HG02943 (cell line): ENCODE data around the gene PLGRKT.
A peak's percentile ranks its signal among the peaks of the same experiment; 100 is the strongest.
"Not testable (repeated sequence)": the region's sequence is repeated elsewhere in the genome, so short reads cannot be mapped to it uniquely, and the experiment has no call there.

Experiments
- ATAC-seq: cut with Tn5 transposase; IDR thresholded peaks from one replicate; pipeline ENCODE4 v1.9.1; 2021; ENCODE audit warnings: mild to moderate bottlenecking, low read depth, moderate library complexity; ENCODE audit not compliant: unreplicated experiment

Gene PLGRKT, protein sequence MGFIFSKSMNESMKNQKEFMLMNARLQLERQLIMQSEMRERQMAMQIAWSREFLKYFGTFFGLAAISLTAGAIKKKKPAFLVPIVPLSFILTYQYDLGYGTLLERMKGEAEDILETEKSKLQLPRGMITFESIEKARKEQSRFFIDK

DNA sequence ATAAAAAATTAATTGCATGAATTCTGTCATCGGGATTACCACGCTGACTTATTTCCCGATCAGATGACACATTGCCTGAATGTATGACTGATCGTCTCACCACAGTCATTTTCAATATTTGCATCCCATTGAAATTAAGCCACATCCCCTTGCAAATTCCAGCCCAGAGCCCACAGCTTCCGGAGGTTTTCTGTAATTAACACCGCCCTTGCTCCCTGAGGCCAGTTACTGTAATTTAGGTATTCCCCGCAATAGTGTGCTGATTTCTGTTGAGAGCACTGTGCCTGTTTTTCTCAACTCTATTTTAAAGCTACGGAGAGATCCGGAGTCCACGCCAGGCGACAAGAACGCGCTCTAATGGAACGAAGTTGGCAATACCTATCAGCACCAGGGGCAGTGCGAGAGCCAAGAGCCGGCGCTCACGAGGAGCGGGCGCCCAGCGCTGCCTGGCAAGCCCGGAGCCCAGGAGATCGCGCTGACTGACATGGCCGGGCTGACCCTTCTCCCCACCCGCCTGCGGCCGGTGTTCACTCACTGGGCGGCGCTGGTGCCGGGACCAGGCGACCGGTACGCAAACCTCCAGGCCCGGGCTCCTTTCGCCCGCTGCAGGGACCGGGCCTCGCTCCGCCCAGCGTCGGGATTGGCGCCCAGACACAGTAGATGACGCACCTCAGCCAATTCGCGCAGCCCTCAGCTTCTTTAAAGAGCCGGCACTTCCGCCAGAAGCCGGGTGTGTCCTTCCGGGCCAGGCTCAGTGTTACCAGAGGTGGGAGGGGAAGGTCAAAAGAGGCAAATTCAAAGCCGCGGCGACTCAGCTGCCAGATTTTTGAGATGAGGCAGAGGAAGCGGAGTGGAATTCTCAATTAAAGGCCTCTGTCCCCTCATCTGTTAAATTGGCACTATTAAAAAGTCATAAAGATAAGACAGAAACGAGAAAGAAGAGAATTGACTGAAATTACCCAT is at the start of gene PLGRKT:
TSS of gene PLGRKT (minus strand) at position 672 of the 963 bp plus-strand sequence. CDS start 5,948 bp downstream, outside the sequence.
- ATAC-seq, result peak; percentile 82

DNA sequence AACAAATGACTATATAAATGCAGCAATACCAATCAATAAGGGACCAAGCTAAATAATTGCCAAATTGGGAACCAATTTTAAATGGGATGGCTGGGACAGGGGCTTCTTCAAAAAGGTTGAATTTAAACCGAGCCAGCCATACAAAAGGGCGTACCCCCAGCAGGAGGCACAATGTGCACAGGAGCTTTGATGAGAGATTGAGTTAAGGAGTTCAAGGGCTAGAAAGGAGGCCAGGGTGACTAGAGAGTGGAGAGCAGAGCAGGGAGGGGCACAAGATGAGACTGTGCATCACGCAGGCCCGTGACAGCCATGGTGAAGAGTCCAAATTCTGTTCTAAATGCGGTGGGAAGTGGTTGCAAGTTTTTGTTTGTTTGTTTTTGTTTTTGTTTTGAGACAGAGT is 49.3 kb upstream of the PLGRKT start:
- no peak for ATAC-seq

DNA sequence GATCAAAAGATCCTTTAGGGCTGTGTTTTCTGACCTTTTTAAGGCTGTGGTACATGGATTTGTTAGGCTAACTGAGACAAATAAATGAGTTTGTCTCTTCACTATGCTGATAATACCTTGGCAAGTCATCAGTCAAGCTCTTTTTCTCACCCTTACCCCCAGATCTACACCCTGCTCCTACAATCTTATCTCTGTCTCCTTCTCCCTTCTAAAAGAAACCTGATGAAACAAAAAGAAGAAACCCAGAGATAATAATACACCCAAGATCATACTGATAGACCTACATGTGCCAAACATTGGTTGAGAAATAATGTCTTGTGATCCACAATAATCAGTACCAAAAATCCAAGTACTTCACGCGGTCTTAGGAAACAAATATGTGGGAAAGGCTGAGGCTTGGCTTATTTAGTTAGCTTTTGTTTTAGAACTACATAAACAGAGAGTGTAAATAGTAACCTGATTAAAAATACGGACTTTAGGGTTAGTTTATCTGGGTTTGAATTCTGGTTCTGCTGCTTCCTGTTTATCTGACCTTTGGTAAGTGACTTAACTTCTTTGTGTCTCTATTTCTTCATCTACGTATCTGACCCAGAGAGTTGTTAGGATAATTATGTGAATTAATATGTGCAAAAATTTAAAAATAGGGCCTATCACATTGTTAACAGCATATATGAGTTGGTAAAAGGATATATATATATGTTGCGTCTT is 47.8 kb upstream of the PLGRKT start:
- ATAC-seq, result no peak

DNA sequence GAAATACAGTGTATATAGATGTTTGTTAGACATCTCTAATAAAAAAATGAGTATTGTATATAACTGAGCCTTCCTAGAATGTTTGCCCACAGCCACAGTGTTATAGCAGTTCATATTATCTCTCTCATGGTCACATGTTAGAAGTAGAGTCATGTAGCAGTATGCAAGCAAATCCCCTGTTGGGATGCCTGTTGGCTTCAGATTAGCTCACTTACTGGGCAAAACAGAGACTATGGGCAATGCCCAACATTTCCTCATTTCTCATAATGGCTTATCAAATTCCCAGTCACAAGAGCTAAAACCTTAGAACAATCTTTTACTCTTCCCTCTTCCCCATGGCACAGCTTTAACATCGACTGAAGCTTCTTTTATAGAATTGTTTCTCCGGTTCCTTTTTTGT is 45.6 kb upstream of the PLGRKT start:
- ATAC-seq, result no peak

DNA sequence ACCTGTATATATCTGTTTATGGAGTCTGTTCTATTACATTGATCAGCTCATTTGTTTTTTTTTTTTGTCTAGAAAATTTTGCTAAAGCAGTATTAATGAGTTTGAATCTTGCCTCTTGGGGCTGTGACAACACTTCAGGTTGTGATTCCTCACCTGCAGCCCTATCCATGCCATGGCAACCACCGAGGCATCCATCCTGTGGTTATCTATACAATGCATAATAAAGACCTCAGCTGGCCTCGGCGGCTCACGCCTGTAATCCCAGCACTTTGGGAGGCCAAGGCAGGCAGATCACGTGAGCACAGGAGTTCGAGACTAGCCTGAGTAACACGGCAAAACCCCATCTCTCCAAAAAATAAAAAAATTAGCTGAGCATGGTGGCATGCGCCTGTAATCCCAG is 44.5 kb upstream of the PLGRKT start:
- no peak for ATAC-seq

DNA sequence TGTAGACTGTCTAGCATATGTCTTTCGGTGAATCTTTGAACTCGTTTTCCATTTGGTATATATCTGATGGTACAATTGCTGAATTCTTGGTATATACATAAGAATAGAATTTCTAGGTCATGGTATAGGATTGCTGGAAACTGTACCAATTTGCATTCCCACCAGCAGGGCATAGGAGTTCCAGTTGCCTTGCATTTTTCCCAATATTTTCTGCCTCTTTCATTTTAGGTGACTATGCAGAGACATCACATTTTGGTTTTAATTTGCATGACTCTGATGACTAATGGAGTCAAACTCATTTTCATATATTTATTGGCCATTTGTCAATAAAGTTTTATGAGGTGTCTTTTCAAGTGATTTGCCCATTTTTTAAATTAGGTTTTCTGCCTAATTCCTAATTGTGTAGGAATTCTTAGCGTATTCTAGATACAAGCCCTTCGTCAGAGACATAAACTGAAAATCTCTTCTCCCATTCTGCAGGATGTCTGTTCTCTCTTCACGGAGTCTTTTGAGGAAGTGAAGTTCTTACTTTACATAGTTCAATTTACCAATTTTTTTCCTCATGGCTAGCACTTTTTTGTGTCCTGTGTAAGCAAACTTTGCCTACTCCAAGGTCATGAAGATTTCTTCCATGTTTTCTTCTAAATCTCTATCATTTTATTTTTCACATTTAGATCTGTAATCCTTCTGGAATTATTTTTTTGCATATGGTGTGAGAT is 43.8 kb upstream of the PLGRKT start:
- ATAC-seq, result no peak

- ATAC-seq, result no peak
These were observed 43.2 kb upstream of the PLGRKT start for GRCh38 chr9:5480919-5481318.

GRCh38 chr9:5479994-5480694 is 42.4 kb upstream of the PLGRKT start:
- no peak for ATAC-seq

DNA sequence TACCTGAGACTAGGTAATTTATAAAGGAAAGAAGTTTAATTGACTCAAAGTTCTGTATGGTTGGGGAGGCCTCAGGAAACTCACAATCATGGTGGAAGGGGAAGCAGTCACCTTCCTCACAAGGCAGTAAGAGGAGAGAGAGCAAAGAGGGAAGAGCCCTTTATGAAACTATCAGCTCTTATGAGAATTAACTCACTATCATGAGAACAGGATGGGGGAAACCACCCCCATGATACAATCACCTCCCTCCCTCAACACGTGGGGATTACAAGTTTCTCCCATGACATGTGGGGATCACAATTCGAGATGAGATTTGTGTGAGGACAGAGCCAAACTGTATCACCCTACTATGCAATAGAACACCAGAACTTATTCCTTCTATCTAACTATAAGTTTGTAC is 40.5 kb upstream of the PLGRKT start:
- ATAC-seq, result no peak

DNA sequence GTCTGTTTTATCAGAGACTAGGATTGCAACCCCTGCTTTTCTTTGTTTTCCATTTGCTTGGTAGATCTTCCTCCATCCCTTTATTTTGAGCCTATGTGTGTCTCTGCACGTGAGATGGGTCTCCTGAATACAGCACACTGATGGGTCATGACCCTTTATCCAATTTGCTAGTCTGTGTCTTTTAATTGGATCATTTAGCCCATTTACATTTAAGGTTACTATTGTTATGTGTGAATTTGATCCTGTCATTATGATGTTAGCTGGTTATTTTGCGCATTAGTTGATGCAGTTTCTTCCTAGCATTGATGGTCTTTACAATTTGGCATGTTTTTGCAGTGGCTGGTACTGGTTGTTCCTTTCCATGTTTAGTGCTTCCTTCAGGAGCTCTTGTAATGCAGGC is 37.9 kb upstream of the PLGRKT start:
- ATAC-seq, result not testable (repeated sequence)

DNA sequence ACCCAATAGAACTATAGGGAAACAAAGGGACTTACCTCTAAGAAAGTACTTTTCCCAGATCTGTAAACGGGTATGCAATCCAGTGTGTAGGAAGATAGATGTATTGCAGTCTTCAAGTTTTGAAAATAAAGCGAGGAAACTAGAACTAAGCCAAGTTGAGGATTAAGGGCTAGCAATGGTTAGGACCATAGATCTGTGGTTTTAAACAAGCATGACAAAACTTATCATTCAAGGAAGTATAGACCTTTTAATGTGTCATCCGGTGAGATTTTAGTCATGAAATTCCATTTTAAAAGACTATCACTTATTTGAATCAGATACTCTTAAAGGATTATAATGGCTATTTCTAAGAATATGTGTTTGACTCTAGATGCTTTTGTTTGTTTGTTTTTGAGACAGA is 33.1 kb upstream of the PLGRKT start:
- ATAC-seq, result no peak

GRCh38 chr9:5470122-5470521 is 32.4 kb upstream of the PLGRKT start:
- ATAC-seq, result no peak

DNA sequence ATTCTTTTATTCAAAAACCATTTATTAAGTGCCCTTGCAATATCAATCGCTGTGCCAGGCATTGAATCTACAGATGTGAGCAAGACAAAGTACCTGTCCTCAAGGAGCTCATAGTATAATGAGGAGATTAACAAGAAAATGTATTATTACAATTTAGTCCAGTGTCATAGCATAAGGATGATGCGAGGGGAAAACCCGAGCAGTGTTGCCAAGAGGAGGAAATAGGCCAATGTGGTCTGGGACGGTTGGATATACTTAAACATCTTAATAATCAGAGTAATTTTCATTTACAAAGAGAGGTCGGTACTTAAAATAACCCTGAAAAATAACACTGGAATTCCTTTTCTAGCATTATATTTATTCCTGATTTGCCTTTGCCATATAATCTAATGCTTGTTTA is 31.1 kb upstream of the PLGRKT start:
- no peak for ATAC-seq

DNA sequence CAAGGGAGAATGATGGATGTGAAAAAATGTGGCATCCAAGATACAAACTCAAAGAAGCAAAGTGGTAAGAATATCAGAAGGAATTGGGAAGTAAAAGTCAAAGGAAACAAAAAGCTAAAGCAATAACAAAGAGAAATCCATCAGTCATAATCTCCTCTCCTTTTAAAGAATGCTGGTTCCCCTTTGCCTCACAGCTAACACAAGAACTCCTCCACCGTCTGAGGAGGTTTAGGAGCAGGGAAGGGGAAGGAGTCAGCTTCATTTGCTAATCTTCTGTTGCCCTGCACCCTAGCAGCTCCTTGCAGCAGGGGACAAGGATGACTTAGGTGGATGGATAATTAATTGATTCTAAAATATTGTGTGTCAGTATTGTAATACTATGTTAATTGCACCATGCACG is 29.0 kb upstream of the PLGRKT start:
- ATAC-seq, result no peak

DNA sequence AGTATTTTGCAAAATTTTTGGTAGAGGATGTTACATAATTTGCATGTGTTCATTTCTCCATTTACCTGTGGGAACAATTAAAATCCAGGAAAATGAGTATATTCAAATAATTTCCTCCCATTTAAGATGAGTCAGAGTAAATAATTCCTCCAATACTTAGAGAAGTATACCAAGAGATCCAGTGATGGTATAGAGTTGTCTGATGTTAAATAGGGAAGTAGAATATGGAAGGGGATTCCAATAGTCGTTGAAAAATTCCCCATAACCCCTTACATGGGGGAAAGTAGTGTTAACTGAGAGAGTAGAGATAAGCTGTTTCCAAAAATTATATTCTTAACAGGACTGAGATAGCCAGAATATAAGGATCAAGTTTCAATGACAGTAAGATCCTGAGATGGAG is 28.3 kb upstream of the PLGRKT start:
- no peak for ATAC-seq

GRCh38 chr9:5464831-5465330 is 27.2 kb upstream of the PLGRKT start:
- ATAC-seq, result not testable (repeated sequence)

DNA sequence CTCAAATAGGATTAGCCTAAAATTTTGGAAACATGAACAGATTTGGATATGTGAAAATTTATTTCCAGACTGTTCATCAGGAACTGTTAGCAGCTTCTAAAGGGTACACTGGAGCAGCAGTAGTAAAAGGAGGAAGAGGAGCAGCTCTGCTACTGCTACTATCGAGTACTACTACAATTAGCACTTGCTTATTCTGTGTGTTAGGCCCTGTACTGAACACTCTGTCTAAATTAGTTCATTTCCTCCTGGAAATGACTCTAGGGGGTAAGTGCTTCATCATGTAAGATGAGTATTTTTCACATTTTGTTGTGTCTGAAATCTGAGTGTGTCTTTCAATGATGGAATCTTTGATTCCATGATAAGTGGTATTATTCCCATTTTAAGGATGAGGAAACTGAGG is 22.4 kb upstream of the PLGRKT start:
- no peak for ATAC-seq

- no peak for ATAC-seq
These were observed 21.6 kb upstream of the PLGRKT start for GRCh38 chr9:5459289-5459829.

- ATAC-seq, result no peak
These were observed 17.5 kb upstream of the PLGRKT start for GRCh38 chr9:5455181-5455580.

DNA sequence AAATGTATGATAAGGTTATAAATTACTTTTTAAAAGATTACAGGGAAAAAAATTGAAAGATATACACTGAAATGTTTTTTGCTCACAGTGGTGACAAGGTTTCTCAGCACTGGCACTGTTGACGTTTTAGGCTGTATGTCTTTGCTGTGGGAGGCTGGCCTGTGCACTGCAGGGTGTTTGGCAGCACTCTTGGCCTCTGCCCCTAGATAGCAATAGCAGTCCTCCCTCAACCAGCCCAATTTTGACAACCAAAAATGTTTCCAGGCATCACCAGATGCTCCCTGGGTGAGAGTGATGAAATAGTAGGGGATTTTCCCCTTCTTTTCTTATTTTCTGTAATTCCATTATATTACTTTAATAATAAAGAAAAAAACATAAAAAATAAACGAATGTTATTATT is 15.9 kb upstream of the PLGRKT start:
- ATAC-seq, result no peak
